ENCODE results near the gene WTAP. TPM values are rescaled to one million over a fixed set of nuclear protein-coding genes. Genes with fewer than 3 reads are reported as not detected.

The WTAP gene
- total and polyA plus RNA-seq, 2 of the 8 experiments (the other 6 are each of a cell fraction or from before 2014, with no cell fraction given): 32.6 to 120 TPM

- TF ChIP-seq EP300 (IDR thresholded peaks at IDR 0.05; ENCODE audit: borderline replicate concordance in 1 of 2, low read depth in 2 of 2, low read length in 2 of 2) (no peak), CHD7 (IDR thresholded peaks at IDR 0.05; ENCODE audit: insufficient replicate concordance, low read length) (no peak), SP4 (IDR thresholded peaks at IDR 0.05; ENCODE audit: low read length) (no peak), PHF8 (conservative IDR thresholded peaks at IDR 0.05; ENCODE audit: low read depth, low read length) (no peak), HDAC6 (IDR thresholded peaks at IDR 0.05; ENCODE audit: low read depth, low read length) (no peak)
- TF ChIP-seq, protein P1, sequence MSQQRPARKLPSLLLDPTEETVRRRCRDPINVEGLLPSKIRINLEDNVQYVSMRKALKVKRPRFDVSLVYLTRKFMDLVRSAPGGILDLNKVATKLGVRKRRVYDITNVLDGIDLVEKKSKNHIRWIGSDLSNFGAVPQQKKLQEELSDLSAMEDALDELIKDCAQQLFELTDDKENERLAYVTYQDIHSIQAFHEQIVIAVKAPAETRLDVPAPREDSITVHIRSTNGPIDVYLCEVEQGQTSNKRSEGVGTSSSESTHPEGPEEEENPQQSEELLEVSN (IDR thresholded peaks at IDR 0.05): no peak
Observed at GRCh38 chr6:159800141-159800865, 73.0 kb downstream of the WTAP start, which contains the start of gene PNLDC1 (continued).
